Airway epithelial cell (primary cell): Measurements from ENCODE around the gene SMAD3. TPM values are rescaled to one million over a fixed set of nuclear protein-coding genes. Genes with fewer than 3 reads are reported as not detected.

Experiments used
- total RNA-seq: library from RNA; depleted of rRNA; stranded (reverse); fragments of >200 nt; gene quantifications from 2 replicates; pipeline ENCODE4 v1.2.3, GENCODE V29; 2015

The SMAD3 gene
- 51.4 and 63.5 TPM in 2 replicates for total RNA-seq

DNA sequence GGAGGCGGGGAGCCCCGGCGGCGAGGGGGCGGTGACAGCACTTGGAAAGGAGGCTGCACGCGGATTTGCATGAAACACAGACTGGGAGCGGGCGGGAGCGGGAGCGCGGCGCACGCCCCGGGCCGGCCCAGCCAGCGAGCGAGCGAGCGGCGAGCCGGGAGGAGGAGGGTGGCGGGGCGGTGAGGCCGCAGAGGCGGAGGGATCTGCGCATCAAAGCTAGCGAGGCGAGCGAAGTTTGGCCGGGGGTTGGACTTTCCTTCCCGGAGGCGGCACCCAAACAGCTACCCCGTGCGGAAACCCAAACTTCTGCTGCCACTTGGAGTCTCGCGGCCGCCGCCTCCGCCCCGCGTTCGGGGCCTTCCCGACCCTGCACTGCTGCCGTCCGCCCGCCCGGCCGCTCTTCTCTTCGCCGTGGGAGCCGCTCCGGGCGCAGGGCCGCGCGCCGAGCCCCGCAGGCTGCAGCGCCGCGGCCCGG, at the start of gene SMAD3:
Gene SMAD3, plus strand, starts transcription at position 72 of the 475 bp plus-strand sequence. CDS start 553 bp downstream, outside the sequence.

Other genes starting within 250 kb of the SMAD3 start
- 33.6 and 39.2 TPM in 2 replicates for gene AAGAB, start 189.1 kb downstream of the SMAD3 start, total RNA-seq
- gene IQCH, start 189.2 kb downstream of the SMAD3 start, total RNA-seq = 1.6 and 2.6 TPM in 2 replicates